Activated T-cell treated with anti-CD3 and anti-CD28 coated beads, Interleukin-2, amount 50 U/mL, for 1 hour (primary cell): ENCODE results near the gene SPSB2.
"Not testable (repeated sequence)": the region's sequence is repeated elsewhere in the genome, so short reads cannot be mapped to it uniquely, and the experiment has no call there.

Source experiments
- DNase-seq: peaks from one replicate; pipeline ENCODE4 v3.0.0-alpha.2; 2020

Gene SPSB2, protein sequence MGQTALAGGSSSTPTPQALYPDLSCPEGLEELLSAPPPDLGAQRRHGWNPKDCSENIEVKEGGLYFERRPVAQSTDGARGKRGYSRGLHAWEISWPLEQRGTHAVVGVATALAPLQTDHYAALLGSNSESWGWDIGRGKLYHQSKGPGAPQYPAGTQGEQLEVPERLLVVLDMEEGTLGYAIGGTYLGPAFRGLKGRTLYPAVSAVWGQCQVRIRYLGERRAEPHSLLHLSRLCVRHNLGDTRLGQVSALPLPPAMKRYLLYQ

DNA sequence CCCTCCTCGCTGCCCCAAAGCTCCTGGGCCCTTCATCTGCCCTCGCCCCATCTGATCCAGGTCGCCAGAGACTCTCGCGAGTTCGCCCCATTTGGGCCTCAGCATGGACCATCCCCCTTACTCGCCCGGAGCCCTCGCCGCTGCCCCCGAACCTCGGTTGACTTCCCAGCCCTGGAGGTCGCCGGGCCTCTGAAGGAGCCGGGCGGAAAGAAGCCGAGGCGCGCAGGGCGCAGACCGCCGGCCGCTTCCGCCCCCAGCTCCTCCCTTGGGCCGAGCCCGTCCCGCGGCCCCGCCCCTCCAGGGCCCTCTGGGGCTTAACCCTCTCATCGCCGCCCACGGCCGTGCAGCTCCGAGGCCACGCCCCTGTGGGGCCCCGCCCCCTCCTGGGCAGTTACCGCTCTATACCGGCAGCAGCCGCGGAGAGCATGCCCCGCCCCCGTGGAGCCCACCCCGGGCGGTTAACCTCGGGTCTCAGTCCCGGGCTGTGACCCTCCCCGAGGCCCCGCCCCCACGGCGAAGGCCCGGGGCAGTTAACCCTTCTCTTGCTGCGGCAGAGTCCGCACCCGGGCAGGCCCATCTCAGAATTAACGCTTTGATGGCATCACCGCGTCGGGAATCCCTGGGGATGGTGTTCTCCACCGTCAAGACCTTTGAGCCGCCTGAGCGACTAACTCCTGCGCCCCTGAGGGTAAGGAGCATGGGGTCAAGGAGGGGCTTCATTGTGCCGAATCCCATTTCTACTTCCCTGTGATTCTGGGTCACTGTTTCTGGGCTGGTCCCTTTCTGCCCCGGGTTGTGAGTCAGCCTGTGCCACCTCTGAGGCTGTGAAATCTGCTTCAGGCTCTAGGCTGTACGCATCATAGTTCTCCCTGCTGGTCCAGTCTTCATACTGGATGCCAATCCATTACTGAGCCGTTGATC is at the start of gene SPSB2:
TSS of gene SPSB2 (minus strand) at position 210 of the 921 bp plus-strand sequence. CDS start 402 bp downstream, outside the sequence.
- peak; percentile 99 for DNase-seq

DNA sequence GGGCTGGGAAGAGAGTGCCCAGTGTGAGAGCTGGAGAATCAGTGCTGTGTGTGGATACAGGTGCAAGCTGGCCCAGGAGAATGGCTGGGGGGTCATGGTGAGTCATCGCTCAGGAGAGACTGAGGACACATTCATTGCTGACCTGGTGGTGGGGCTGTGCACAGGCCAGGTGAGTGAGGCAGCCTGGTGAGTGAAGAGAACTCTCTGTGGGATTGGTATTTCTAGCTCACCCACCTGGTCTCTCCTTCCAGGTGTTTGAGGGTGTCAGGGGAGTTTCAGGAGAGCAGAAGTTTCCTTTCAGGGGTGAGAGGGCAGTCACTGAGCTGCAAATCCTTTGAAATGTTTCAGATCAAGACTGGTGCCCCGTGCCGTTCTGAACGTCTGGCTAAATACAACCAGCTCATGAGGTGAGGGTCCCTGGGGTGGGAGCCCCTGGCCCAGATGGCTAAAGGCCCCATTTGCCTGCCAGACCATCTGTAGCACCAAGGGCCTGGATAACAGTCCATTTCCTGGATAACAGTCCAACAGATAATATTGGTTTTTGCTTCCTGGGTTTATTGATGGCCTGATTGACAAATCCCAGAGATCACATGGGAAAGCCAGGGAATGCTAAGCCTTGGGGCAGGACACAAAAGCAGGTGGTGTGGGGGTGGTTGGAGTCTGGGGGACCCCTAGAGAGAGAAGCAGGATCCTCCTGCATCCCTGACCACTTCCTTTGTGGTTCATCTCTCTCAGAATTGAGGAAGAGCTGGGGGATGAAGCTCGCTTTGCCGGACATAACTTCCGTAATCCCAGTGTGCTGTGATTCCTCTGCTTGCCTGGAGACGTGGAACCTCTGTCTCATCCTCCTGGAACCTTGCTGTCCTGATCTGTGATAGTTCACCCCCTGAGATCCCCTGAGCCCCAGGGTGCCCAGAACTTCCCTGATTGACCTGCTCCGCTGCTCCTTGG is 49.2 kb upstream of the SPSB2 start:
- DNase-seq: no peak

DNA sequence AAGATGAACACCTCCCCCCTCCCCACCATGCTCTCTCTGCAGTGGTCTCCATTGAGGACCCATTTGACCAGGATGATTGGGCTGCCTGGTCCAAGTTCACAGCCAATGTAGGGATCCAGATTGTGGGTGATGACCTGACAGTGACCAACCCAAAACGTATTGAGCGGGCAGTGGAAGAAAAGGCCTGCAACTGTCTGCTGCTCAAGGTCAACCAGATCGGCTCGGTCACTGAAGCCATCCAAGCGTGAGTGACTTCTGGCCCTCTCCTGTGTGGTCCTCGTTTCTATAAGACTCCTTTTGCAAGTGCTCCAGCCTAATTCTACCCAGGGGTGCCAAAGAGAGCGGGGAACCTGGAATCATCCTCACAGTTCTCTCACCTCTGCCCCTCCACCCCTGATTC is 48.4 kb upstream of the SPSB2 start:
- DNase-seq: no peak

DNA sequence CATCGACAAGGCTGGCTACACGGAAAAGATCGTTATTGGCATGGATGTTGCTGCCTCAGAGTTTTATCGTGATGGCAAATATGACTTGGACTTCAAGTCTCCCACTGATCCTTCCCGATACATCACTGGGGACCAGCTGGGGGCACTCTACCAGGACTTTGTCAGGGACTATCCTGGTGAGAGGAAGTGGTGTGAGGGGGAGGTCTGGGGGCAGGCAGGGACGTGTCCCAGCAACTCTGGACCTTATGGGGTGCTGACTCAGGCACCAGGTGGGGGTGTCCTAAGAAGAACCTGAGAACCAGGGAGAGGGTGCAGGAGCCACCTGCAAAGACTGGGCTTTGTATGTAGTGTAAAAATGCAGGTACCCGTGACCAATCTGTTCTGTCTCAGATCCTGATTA is 46.5 kb upstream of the SPSB2 start:
- DNase-seq: no peak

DNA sequence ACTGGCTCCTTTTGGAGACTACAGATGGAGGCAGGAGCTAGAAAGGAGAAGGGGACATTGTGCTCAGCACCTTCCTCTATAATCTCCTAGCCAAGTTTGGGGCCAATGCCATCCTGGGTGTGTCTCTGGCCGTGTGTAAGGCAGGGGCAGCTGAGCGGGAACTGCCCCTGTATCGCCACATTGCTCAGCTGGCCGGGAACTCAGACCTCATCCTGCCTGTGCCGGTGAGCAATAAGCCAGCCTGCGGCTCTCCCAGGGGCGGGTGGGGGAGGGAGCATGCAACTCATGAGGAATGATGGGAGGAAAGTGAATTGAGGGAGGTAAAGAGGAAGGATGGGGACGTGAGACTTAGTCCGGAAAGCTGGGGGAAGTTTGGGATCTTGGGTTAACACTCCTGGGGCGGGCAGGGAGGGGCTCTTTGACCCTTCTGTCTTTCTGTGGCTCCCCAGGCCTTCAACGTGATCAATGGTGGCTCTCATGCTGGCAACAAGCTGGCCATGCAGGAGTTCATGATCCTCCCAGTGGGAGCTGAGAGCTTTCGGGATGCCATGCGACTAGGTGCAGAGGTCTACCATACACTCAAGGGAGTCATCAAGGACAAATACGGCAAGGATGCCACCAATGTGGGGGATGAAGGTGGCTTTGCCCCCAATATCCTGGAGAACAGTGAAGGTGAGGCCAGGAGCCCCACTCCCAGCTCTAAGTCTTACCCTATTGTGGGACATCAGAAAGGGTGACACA is 44.6 kb upstream of the SPSB2 start:
- no peak for DNase-seq

DNA sequence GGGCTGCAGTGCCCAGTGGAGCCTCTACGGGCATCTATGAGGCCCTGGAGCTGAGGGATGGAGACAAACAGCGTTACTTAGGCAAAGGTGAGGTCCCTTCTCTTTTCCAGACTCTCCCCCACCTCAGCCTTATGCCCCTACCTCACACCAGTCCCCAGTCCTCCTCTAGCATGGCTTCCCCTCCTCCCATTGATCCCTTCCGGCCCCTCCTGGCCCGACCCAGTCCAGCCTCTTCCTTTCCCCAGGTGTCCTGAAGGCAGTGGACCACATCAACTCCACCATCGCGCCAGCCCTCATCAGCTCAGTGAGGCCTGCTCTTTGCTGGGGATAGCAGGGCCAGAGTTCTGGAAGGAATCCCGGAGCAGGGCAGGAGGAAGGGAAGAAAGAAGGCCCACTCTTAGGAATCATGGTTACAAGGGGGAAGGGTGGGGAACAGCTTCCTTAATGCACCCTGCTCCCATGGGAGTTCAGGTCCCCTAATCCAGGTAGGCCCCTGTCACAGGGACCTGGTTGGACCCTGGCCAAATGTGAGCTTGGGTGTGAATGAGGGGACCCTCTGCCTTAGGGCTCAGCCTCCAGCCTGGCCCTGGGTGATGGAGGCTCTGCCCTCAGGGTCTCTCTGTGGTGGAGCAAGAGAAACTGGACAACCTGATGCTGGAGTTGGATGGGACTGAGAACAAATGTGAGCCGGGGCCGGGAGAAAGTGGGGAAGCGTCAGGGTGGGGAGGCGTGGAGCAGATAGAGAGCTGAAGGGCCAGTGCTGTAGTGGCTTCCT is 43.5 kb upstream of the SPSB2 start:
- no peak for DNase-seq

DNA sequence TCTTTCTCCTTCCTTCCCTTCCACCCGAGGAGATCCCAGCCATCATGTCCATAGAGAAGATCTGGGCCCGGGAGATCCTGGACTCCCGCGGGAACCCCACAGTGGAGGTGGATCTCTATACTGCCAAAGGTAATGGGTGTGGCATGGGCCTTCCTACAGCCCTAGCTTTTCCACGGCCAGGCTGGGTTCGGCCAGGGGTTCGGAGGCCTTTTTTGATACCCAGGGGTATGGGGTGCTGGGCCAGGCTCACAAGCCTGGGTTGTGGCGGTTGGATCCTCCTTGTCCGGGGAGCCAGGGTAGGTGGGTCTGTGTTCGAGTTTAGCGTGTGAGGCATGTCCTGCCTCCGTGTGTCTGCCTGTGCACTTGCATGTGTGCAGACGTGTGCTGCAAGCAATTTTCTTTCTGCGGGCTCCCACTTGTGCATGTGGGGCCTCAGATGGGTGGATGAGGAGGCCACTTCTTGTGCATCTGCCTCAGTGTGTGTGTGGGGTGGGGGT is 42.7 kb upstream of the SPSB2 start:
- no peak for DNase-seq

DNA sequence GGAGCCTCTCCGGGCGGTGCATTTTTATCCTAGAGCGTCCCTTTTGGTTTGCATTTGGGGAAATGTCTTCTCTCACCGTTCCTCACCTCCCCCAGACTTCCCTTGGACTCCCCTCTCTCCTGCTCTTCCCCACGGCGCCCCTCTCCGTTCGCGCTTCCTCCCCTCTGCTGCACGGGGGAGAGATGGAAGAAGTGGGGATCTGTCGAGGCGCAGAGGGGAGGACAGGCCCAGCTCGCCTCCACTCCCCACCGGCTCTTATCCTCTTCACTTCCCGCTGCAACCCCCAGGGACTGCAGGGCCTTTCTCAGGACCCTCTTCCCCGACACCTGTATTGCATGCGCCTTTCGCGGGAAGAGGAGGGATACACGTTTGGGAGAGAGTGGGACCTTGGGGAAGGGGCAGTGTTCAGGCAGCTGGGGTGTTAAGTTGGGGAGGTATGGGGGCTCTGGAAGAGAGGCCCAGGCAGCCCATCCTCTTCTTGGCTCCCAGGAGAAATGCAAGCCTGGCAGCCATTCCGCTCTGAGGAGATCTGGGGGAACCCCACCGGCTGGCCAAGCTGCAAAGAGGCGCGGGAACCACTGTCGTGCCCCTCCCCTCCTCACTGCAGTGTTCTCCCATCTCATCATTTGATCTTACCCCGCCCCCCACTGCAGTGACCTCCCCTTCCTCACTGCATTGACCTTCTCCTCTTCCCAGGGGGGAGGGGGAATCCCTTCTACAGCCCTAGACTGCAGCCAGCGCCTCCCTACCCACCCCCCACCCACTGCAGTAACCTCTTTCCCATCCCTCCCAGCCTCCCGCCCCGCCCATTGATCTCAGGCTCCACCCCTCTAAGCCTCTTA is 42.1 kb upstream of the SPSB2 start:
- DNase-seq: no peak

DNA sequence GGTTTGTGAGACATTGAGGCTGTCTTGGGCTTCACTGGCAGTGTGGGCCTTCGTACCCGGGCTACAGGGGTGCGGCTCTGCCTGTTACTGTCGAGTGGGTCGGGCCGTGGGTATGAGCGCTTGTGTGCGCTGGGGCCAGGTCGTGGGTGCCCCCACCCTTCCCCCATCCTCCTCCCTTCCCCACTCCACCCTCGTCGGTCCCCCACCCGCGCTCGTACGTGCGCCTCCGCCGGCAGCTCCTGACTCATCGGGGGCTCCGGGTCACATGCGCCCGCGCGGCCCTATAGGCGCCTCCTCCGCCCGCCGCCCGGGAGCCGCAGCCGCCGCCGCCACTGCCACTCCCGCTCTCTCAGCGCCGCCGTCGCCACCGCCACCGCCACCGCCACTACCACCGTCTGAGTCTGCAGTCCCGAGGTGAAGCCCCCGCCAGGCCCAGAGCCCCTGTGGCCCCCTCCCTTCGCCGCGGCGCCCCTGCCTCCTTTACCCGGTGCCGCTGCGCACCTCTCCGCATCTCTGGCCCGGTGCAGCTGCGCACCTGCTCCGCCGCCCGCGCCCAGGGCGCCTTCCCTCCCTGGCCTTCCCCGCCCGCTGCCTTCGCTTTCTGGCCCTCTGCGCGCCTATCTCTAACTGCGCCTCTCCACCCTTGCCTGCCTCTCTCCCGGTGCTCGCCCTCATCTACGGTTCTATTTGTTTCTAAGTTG is 41.3 kb upstream of the SPSB2 start, which contains the start of gene ENO2:
TSS of gene ENO2 (plus strand) at position 335 of the 701 bp plus-strand sequence. CDS start 1,253 bp downstream, outside the sequence.
- DNase-seq: peak; percentile 88

DNA sequence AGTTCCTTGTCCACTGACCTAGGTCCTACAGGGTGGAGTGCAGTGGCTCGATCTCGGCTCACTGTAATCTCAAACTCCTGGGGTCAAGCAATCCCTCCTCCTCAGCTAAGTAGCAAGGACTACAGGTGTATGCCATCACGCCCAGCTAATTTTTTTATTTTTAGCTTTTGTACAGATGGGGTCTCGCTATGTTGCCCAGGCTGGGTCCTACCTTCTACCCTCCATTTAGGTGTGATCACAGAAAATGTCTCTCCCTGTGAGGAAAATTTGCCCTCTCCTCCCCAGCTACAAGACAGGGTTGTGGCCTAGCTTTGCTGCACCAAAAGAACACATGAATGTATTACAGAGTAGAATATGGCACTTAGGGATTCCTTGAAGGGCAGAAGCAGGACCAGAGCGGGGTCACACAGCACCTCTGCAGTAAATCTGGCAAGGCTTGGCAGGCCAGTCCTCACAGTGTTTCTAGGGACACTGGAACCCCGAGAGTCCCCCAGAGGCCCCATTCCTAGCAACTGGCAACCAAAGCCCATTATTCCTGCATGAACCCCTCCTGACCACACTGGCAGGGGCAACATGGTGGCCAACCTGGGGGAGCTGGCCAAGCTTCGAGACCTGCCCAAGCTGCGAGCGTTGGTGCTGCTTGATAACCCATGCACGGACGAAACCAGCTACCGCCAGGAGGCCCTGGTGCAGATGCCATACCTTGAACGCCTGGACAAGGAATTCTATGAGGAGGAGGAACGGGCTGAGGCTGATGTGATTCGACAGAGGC is 39.2 kb upstream of the SPSB2 start:
- DNase-seq: no peak

DNA sequence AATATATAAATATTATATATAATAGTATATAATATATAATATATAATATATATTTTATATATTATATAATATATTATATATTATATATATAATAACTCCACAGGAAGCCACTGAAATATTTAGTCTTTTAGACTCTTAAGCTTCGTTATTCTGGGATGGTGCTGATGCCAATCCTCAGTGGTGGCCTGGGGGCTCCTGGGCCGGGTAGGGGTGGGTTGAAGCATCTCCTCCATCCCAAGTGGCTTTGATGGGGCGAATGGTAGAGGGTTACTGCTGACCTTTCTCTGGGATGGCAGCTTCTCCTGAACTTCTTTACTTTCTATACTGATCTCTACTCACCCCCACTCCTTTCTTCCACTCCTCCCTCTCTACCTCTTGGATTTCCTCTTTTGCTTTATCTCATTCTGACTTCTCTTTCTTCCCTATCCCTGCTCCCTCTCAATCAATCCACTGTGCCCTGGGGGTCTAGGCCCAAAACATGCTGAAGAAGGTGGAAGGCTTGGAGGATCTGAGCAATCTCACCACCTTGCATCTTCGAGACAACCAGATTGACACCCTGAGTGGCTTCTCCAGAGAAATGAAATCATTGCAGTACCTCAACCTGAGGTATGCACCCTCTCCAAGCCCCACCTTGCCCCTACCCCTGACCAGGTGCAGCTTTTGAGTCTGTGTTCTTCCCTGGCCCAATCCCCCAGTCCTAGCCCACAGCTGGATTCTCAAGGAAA is 36.5 kb upstream of the SPSB2 start:
- no peak for DNase-seq

DNA sequence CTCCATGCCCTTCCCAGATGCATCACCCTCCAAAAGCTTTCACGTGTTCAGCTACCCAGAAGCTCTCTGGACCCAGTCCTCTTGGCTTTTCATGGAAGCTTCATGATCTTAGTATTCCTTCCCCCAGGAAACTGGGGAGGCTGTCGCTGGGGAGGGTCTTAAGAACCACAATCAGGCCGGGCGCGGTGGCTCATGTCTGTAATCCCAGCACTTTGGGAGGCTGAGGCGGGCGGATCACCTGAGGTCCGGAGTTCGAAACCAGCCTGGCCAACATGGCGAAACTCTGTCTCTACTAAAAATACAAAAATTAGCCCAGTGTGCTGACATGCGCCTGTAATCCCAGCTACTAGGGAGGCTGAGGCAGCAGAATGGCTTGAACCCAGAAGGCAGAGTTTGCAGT is 35.0 kb upstream of the SPSB2 start:
- not testable (repeated sequence) for DNase-seq

DNA sequence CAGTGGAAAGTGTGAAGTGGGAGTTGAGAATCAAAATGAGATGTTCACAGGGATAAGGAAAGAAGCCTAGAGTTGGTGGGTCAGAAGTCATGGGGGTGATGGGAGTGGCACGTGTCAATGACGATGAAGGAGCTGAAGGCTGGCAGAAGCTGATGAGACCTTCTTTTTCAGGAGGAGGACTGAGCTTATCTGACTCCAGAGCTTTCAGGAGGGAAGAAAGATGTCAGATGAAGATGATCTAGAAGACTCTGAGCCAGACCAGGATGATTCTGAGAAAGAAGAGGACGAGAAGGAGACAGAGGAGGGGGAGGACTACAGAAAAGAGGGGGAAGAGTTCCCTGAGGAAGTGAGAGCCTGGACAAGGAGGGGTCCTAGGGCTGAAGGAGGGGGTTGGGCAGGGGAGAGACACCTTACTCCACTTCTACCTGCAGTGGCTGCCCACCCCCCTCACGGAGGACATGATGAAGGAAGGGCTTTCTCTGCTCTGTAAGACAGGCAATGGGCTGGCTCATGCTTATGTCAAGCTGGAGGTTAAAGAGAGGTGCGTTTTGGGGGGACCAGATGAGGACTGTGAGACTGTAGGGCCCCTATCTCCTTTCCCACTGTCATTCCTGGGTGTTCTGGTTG is 32.4 kb upstream of the SPSB2 start:
- DNase-seq: no peak

DNA sequence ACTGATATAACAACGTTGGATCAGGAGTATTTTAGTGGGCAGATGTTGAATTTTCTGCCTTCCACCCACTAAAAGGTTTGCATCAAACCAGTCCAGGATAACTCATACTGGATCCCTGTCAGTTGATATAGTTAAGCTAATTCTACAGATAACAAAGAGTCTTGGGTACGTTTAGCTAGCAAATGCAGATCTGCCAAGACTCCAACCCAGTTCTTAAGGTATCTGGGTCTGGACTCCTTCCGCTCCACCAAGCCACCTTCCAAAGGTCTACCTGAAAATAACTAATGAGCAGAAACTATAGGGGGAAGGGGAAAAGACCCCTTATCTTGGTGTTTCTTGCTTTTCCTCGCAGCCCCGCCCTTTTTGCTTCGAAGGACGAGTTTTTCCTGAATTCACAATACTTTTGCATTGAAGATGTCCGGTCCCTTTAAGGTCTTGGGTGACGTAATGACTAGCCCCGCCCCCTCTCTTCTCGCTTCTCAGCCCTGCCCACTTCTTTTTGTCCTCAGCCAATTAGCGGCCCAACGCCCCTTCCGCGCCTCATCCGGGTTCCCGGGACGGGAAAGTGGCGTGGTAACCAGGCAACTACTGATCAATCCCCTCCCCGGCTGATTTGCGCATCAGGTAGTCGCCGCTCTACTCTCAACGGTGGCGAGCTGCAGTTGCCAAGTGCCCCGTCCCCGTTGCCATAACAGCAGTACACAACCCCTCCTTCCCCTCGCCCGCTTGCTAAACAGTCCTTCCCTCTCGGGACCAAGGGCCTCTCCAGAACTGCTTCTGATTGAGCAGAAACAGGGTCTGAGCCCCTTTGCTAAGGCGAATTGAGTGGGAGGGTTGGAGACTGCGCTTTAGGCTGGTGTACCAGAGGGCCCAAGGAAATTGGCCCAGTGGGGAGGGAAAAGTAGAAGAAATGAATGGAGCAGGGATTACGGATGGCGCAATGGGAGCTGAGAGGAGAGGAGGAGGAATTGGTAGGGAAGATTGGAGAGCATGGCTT is 31.5 kb upstream of the SPSB2 start, which contains the start of gene LRRC23:
TSS of gene LRRC23 (plus strand) at position 543 of the 997 bp plus-strand sequence. CDS start 812 bp downstream, outside the sequence.
- peak; percentile 97 for DNase-seq

DNA sequence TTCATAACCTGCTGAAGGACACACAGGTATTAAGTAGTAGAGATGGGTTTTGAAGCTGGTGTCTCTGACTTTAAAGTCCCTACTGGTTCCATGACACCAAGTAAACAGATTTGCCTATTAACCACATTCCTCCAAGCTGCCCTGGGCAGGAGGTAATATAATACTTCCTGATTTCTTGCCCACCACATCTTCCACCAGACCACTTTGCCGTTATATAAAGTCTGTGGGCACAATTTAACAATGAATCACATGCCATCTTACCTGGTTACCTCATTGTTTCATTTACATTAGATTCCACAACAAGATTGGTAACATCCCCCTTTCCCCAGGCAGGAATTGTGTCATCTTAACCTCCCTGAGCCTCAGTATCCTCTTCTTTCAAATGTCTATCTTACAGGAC is 30.6 kb upstream of the SPSB2 start:
- DNase-seq: no peak

DNA sequence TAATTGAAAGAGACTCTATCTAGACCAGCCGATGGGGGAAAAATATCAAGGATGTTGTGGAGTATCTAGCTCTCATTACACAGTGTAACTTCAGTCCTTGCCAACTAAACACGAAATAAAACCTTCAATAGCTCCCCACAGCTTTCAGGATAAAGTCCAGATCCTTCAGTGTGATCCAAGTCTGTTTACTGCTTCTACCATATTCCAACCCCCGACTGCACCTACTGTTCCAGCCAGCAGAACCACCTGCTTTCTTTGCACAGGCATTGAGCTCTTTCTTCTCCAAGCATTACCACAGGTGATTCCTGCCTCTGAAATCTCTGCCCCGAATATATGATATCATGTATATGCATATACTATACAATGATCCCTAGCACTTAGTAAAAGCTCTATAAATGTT is 29.3 kb upstream of the SPSB2 start:
- DNase-seq: no peak
